NCI-H2196 treated with DMSO at 0.1 percent for 48 hours (cell line): ENCODE data around the gene PRCP.
"Not testable (repeated sequence)": the region's sequence is repeated elsewhere in the genome, so short reads cannot be mapped to it uniquely, and the experiment has no call there.

Experiments used
- DNase-seq: peaks from one replicate; lab custom pipeline; 2025; ENCODE audit not compliant: unreplicated experiment; lab: John Stamatoyannopoulos, UW

PRCP gene

DNA sequence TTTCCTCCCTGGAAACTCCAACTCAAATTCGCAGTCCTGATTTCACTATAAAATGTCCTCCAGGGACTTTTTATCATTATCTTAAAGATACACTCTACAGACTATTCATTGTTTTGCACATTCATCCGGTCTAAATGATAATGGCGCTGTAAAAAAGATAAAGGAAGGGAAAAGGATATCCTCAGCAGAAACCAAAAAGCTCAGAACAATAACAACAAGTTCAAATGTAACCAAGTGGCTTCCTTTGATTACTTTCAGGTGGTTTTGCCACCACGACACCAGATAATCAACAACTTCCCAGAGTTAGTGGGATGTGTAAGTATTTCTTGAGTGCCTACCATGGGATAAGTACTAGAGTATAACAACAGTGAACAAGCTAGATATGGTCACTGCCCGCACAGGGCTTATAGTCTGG lies 26.3 kb downstream of the PRCP start:
- DNase-seq, result no peak

DNA sequence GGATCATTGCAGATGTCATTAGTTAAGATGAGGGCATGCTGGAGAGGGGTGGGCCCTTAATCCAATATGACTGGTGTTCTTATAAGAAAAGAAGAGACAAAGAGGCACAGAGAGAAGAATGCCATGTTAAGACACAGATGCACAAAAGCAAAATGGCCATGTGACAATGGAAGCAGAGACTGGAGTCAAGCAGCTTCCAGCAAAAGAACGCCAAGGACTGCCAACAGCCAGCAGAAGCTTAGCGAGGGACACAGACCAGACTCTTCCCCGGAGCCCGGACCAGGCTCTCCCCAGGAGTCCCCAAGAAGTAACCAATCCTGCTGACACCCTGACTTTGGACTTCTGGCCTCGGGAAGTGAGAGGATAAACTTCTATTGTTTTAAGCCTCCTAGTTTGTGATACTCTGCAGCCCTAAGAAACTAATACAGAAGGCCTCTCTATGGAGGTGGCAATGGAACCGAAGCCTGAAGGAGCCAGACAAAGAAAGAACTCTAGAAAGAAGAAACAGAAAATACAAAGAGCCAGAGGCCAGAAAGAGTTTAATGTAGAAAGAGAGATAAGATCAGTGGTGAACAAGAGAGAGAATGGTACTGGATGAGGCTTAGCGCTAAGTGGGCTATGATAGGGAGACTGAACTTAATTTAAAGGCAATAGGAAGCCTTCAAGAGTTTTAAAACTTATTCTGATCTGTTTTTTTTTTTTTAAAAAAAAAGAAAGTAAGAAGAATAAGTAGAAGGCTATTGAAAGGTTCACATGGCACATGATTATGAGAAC lies 27.7 kb downstream of the PRCP start:
- DNase-seq, result no peak

DNA sequence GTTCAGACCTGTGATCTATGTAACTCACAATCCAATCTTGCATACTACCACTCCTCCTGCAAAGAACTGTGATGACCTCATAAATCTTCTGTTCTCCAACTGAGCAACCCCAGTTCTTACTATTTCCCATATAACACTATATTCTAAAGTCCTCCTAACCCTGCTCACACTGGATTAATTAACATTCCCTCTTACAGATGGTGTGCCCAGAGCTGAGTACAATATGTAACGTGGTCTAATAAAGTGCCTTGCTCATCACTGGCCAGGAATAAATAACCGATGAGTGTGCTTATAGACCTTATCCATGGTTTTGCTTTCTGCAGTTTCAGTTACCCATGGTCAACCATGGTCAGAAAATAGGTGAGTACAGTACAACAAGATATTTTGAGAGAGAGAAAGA lies 28.6 kb downstream of the PRCP start:
- no peak for DNase-seq

DNA sequence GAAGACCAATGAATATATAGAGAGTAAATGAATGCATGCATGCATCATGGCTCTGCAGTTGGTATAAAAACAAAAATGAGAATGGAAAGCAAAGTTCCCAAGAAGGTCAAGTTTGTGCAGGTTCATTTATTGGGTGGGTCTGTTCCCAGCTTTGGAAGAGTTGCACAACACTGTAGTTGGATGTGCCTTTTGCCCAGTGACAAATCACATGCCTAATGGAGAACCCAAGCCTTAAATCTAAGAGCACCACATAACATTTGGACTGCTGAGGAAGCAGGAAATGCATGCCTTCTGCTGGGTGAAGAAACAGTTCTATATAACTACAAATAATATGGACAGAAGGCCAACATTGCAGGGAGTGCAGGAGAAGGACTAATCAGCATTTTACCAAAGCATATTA lies 30.6 kb downstream of the PRCP start:
- no peak for DNase-seq

DNA sequence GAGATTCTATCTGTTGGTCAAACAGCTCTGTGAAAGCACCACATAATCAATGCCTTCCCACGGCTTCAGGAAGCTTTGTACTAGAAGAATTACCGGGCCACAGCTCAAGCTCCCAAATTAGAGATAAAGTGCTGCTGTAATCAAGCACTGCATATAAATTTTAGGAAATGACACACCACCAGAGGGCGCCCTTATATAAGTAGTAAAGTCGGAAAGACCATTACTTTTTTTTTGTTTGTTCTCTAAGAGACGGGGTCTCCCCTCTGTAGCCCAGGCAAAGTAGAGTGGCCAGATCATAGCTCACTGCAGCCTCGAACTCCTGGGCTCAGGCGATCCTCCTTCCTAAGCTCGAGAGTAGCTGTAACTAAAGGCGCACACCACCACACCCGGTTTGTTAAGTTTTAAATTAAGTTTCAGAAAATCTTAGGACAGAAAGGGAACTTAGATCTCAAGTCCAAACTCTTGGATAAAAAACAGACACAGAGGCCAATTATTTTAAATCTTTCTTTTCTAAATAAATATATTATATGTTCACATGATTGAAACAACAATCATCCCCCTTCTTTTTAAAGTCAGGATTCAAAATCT lies 32.6 kb downstream of the PRCP start:
- peak; percentile 68 for DNase-seq

DNA sequence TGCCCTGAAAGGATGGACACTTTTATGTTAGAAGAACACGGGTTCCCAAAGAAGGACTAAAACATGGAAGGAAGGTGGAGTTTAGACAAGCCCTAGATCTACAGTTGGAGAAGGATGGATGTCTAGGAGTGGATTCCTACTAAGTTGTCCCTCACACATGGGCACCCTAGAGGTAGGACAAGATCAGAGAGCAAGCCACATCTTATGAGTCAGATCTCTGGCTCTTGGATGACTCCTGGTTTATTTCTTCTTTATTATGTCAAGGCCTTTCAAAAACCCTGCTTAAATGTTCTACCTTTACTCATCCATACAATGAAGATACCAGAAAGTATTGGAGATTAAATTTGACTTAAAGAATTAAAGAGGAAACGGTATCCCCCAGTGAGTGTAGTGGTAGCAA lies 34.4 kb downstream of the PRCP start:
- DNase-seq, result no peak

DNA sequence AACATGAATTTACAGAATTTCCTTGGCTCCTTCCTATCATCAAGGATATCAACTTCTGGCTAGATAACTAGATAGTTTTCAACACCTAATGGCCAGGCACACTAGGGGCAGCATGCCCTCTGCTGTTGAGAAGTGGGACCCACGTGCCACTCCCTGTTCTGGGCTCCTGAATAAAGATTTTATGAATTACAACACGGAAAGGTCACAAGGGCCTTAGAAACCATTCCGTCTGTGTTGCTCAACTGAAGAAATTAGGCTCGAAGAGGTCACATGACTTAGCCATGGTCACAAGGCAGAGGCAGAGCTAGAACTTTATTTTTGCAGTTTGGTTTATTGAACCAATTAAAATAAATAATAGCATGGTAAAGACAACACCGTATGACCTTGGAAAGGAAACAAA lies 36.0 kb downstream of the PRCP start:
- no peak for DNase-seq

DNA sequence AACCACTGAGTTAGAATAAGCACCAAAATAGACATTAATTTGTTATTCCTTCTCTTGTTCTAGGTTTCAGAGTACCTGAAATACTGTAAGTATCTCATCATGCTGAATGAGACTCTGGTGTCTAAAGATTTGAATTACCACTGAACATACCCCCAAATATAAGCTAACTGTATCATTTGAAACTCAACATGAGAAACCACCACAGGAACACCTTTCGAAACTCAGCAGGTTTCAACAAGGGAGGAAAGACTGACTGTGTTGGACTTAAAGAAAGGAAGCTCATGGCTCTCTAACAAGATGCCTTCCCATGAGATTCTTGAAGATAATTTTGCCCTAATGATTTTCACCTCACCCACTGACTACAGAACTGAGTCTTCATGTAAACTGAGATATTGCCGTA lies 37.0 kb downstream of the PRCP start:
- no peak for DNase-seq

DNA sequence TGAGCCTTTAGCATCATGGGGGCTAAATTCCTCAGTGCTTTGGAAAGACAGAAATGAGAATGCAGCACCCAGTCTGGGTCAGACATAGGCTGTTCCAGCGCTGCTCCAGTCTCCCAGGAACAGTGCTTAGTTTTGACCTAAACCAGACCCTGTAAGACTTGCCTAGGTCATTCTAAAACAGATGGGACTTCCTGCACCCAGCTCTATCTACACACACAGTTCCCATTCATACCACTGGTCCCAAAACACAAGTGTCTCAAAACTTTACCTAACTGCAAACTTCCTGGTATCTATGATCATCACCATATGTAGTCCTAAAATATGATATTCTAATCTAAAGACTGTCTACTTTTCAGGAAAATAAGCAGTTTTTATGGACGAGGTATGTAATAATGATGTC lies 37.9 kb downstream of the PRCP start:
- DNase-seq, result no peak

DNA sequence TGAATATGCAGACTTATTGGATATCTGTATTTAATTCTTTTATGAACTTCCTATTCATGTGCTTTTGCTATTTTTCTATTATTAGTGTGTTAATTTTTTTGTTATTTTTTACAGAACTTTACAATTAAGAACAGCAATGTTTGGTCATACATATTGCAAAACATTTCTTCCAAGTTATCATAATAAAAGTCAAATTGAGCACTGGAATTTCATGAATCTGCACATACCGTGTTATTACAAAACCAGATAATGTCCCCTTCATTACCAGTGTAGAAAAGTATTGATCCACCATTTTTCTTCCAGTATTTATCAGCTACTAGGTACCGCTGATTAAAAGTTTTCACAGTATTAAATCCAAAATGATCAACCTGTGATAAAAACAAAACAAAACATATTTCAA lies 40.5 kb downstream of the PRCP start:
- DNase-seq, result no peak

DNA sequence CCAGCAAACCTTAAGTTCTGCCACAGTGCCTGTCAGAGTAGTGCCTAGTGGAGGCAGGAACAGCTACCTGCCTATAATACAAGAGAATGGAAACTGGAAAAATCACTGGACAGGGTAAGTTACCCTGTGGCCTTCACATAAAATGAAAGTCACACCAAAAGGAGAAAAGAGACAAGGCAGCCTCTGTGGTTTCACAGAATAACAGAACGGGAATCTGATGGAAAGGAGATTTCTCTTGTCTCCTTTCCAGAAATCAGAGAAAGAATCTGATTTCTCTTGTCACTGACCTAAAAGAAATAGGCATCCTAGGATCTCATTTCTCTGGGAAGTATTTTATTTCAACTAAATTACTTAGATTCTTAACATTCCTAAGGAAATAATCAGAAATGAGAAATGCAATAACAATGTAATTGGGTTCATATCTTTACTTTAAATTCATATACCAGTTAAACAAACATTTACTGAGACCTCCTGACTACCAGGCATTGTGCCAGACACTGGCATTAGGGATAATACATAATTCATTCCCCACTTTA lies 41.6 kb downstream of the PRCP start:
- DNase-seq, result no peak

DNA sequence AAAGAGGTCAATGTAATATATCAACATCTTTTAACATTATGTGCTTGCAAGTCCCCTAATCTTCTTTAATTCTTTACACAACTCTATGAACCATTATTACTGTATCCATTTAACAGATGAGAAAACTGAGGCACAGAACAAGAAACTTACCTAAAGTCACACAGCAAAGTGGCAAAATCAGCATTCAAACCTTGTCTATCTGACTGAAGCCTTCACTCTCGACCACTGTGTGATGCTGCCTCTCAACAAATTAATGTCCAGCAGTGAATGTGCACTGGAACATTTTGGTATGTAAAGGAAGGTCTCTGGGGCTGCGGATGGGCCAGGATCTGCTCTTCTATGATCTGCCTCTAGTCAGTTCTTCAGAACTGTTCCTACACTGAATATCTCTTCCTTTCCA lies 42.1 kb downstream of the PRCP start:
- no peak for DNase-seq

DNA sequence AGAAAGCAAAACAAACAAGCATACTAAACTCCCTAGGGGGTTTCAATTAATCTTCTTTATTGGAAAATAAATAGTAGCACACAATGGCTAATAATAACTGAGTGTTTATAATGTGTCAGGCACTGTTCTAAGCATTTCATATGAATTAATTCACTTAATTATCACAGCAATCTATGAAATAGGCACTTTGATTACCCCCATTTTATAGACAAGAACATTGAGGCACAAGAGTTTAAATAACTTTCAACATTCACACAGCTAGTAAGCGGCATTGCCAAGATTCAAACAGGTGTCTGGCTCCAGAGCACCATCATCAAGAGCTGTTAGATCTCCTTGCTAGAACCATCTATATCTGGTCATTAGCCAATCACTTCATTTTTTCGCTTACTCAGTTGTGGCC lies 43.1 kb downstream of the PRCP start:
- DNase-seq, result no peak

DNA sequence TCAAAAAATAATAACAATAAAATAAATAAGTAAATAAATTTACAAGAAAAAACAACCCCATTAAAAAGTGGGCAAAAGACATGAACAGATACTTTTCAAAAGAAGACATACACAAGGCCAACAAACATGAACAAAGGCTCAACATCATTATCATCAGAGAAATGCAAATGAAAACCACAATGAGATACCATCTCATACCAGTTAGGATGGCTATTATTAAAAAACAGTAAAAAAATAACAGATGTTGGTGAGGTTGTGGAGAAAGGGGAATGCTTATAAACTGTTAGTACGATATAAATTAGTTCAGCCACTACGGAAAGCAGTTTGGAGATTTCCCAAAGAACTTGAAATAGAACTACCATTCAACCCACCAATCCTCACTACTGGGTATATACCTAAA lies 44.6 kb downstream of the PRCP start:
- no peak for DNase-seq

DNA sequence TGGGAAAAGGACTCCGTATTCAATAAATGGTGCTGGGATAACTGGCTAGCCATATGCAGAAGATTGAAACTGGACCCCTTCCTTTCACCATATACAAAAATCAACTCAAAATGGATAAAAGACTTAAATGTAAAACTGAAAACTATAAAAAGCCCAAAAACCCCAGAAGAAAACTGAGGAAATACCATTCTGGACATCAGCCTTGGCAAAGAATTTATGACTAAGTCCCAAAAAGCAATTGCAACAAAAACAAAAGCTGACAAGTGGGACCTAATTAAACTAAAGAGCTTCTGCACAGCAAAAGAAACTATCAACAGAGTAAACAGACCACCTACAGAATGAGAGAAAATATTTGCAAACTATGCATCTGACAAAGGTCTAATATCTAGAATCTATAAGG lies 45.3 kb downstream of the PRCP start:
- DNase-seq, result not testable (repeated sequence)

DNA sequence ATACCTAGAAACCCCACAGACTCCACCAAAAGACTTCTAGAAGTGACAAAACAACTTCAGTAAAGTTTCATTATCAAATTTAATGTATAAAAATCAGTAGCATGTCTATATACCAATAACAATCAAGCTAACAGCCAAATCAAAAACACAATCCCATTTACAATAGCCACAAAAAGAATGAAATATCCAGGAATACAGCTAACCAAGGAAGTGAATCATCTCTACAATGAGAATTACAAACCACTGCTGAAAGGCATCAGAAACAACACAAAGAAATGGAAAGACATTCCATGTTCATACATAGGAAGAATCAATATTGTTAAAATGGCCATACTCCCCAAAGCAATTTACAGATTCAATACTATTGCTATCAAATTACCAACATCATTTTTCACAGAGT lies 46.0 kb downstream of the PRCP start:
- DNase-seq, result no peak

DNA sequence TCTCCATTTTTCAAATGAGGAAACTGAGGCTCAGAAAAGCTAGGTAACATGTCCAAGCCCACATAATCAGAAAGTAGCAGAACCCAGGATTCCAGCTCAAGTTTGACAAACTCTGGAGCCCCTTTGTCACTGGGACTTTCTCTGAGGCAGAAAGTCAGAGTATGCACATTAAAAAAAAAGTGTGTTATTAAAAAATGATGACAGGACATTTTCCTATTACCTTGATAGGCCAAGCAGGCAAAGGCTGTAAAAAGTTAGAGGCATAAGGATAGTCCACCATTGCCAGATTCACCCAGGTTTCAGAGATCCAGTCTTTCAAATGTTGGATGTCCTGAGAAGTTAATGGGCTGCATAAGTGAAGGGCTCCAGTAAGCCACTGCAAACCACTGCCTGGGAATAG lies 51.4 kb downstream of the PRCP start:
- DNase-seq, result no peak

DNA sequence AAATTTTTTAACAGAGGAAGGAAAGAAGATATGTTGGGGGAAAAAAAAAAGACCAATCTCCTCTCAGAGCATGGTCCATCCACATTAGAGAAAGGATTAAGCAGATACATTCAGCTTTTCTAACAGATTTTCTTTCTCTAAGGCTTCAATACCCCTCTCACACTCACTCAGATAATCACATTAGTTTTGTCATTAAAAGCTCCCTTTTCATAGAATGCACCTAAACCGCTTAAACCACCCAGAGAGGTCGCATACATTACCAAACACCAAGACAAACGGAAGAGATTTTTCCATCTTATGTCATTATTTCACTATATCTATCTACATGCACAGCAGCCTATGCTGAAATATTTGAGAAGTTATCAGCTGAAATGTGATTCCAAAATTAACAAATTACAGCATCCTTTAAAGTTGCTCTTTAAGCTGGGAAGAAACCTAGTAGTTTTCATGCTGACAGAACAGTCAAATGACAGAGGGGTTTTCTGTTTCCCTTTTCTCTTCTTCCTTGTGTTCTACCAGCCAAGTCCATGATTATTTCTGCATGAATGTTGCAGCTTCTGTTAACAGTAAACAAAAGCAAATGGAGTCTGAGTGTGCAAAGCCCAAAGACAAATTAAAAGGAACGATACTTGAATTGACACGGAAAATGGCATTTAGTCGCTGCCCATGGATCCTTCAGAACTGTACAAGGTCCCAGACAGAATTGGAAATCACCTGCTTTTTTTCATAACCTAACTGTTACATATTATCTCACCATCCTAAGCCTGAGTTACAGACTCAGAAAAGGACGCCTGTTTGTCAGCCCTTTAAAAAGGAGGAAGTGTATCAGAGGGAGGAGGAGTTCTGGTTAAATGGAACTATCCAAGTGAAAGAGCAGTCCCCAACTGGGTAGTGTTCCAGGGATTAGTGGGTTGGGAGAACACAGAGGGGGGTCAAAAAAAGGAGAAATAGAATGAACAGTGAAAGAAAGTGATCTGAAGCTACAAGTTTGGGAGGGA lies 54.6 kb downstream of the PRCP start:
- DNase-seq, result no peak

DNA sequence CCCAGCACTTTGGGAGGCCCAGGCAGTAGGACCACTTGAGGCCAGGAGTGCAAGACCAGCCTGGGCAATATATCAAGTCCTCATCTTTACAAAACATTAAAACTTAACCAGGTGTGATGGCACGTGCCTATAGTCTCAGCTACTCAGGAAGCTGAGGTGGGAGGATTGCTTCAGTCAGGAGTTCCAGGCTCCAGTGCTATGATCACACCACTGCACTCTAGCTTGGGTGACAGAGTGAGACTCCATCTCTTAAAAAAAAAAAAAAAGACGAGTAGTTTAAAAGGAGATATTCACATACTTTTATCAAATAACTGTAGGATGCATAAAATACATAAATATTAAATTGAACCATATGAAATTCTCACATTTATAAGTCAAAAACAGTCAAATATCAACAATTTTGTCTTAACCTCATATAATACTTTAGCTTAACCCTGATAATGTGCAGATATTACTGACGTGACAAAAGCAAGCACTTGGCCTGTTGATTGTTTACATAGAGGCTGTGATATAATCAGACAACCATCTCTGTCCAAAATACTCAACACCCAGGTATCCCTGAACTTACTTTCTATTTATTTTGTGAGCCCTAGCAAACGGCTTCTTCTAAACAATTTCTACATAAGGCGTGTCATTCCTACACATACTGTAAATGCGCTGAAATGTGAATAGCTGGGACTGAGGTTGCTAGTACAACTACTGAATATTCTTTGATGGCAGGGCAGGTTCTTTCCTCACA lies 57.0 kb downstream of the PRCP start:
- no peak for DNase-seq

DNA sequence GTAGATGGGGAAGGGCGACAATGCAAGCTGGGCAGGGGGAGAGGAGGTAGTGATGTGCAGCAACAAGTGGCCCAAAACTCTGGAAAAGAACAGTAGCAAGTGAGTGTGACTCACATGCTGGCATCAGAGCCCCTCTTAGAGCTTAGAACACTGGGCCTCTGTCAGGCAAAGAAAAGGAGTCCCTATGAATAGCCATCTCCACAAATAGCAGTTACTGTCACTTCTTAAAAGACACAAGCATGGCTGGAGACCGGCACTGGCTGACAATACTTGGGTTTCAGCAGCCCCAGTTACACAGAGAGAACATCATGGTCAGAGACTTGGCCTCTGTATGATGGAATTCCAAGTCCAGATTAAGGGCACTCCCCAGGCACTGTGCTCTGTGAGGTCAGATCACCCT lies 58.2 kb downstream of the PRCP start:
- DNase-seq, result no peak

DNA sequence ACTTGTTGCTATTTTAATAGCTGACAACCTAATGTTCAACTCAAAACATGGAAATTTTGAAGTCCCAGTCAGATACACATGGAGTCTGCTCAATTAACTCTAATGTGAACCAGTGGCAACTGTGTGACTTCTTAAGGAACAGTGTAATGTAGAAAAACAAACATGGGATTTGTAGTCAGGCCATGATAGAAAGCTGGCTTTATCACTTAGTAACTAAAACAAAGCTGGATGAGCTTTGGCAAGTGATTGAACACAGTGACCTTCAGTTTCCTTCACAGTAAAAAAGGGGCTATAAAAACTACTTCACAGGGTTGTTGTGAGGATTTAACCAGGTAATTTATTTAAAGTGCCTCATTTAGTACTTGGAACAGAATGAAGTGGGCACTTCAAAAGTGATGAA lies 62.6 kb downstream of the PRCP start:
- DNase-seq, result no peak
